Fibroblast of skin of left biceps (primary cell): ENCODE data around the gene ZDHHC14.
"Not testable (repeated sequence)": the region's sequence is repeated elsewhere in the genome, so short reads cannot be mapped to it uniquely, and the experiment has no call there.

Experiments used
- DNase-seq, 2 experiments: peaks; one replicate each; pipeline ENCODE4 v3.0.0-alpha.2; 2013; ENCODE audit warnings: low read depth in 2 of 2

The ZDHHC14 gene

DNA sequence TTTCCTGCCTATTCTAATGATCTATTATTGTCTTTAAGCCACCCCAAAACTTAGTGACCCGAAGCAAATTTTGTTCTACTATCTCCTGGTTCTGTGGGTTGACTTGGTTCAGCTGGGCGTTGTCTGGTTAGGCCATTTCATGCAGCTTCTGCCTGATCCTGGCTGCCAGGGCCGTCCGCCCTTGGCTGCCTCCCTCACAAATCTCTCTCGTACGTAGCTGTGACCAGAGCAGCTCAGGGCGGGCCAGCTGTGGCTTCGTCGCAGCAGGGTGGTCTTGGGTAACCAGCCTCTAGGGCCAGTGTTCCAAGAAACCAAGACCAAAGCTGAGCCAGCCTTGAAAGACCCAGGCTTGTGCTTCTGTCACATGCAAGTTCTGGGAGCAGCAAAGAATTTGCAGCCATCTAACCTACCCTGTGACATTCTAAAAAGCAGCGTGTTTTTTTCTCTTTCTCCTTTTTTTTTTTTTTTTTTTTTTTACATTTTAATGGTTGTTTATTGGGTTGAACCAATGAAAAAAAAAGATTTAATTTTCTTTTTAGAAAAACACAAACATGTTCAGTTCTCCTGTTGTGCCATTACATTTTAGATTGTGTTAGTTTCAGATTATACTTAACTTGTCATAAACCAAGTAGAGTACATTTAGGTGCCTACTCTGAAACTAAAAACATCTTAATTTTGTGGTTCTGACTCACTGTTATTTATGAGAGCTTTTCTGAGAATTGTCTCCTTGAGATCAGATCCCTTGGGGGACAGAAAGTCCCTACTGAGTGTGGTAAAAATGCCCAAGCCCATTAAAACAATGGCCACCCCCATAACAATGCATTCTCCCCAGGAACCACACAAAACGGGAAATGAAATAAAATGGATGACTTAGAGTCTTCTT, 83.9 kb downstream of the ZDHHC14 start:
- DNase-seq, result no peak

DNA sequence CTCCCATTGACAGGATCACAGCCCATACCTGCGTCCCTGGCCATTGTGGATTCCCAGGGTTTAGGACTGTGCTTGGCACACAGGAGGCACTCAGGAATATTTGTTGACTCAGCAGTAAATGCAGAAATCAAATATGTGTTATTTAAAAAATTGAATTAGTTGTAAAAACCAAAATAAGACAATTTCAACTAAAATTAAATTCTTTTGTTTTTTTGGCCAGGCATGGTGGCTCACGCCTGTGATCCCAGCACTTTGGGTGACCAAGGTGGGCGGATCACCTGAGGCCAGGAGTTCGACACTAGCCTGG, 85.3 kb downstream of the ZDHHC14 start:
- no peak for DNase-seq

DNA sequence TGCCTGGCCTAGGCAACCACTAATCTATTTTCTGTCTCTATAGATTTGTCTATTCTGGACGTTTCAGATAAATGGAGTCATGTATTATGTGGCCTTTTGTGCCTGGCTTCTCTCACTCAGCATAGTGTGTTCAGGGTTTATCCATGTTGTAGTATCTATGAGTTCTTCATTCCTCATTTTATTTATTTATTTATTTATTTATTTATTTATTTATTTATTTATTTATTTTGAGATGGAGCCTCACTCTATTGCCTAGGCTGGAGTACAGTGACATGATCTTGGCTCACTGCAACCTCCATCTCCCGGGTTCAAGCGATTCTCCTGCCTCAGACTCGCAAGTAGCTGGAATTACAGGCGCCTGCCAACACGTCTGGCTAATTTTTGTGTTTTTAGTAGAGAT, 86.3 kb downstream of the ZDHHC14 start:
- DNase-seq, result not testable (repeated sequence)

DNA sequence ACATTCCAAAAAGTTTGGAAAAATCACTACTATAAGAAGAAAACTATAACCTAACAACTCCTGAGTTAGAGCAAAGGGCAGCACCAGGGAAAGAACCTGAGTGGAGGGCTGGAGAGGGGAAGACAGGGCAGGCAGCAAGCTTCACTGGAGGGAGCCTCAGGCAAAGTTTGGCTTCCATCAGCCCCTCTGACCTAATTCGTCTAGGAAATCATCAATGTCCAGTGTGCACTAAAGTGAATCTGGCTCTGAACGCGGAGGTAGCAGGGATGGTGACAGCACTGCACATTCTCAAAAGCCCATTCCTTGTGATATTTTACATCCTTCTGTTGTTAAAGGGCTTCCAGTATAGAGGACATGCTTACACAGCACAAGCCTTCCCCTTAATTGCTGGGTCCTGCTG, 87.1 kb downstream of the ZDHHC14 start:
- no peak for DNase-seq

DNA sequence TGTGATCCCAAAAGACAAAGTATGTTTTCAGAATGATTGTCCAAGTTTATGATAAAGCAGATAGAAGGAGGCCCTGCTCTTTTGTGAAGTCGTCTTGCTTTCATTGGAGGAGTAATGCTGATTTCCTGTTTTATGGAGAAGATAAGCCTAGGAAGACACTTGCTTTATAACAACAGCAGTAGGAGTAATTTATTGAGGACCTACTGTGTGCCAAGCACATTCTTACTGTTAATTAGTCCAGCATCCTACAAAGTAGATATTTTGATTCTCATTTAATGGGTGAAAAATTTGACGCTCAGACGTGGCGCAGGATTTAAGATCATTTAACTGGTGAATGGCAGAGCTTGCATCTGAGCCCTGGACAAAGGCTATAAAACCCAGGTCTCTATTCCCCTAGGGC, 87.6 kb downstream of the ZDHHC14 start:
- no peak for DNase-seq

DNA sequence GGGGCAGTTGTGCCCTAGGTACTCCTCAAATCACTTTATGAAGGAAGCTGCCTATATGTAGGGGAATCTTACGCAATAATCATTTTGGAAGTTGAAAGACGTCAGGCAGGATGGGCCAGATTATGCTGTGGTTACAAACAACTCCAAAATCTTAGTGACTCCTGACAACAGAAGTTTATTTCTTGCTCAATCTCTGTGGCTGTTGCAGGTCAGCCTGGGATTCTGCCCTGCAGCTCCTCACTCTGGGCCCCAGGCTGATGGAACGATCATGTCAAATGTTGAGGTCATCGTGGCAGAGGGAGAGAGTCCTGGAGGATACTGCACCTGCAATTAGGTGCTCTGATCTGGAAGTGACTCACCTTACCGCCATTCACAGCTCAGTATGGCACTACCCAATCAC, 88.4 kb downstream of the ZDHHC14 start:
- no peak for DNase-seq

DNA sequence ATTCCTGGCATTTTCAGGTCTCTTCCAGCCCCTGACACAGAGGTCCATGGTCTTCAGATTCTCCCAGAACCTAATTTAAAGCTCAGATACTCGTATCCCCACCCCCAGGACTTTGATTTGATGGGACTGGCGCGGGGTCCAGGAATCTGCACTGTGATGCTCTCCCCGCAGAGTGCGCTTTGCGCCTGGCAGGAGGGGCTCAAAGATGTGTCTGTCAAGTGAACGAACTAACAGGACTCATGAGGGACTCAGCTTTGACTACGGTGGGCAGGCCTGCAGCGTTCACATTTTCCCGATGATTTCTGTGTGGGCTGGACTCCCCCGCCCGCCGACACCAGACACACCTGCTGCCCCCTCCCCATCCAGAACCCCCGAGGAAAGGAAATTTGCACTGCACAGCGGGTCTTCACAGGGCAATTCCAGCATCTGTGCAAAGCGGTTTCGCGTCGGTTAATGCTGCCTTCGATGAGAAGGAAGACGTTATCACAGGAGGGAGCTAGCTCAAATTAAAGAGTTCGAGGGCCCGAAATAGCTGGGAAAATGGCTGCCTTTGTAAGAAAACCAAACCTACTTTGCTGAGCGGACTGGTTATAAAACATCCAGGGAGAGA, 90.2 kb downstream of the ZDHHC14 start:
- no peak for DNase-seq

DNA sequence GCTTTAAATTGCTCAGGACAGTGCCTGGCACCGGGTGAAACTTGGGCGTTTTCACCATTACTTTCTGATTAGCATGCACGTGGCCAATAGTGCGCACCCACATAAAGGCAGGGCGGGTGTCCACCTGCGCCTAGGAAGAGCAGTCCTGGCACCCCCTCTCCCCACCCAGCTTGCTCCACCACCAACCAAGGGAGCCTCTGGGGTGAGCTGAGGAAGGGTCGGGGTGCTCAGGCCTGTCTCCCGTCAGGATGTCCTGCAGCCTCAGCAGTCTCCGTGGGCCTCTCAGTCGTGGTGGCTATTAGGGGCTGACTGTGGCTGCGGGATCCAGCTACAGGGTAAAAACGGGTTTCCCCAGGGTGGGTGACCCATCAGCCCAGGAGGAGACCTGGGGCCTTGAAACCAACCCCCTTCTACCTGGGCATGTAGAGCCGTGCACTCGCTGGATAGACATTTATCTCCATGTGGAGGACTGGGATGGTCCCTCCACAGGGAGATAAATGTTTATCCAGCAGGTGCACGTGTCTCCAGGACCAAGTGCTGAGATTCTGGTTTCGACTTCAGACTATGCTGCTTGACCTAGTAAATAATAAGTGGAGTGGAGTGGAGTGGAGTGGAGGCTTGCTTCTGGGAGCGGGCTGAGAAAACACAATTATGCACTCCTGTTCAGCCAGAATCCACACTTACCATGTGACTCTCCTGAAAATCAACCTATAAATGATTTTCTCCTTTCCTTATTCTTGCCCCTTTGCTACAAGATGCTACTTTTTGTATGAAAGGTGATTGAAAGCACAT, 91.1 kb downstream of the ZDHHC14 start:
- no peak for DNase-seq

DNA sequence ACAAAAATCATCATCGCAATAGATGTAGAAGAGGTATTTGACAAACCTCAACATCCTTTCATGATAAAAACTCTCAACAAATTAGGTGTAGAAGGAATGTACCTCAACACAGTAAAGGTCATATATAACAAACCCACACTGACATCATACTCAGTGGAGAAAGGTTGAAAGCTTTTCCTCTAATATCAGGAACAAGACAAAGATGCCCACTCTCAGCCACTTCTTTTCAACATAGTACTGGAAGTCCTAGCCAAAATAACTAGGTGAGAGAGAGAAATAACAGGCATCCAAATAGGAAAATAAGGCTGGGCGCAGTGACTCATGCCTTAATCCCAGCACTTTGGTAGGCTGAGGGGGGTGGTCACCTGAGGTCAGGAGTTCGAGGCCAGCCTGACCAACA, 95.8 kb downstream of the ZDHHC14 start:
- no peak for DNase-seq

DNA sequence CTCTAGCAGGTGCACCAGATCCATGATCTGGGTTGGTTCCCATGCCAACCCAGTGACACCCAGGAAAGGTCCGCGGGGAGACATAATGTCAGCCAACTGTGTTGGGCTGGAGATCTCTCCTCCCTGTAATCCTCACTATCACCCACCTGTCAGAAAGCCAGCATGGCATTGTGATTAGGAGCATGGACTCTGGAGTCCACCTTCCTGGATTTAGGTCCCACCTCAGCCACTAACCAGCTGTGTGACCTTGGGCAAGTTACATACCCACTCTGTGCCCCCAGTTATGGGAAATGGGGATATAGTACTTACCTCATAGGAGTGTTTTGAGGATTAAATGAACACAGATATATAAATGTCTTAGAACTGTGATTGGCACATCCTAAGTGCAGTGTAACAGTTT, 97.9 kb downstream of the ZDHHC14 start:
- DNase-seq, result no peak

DNA sequence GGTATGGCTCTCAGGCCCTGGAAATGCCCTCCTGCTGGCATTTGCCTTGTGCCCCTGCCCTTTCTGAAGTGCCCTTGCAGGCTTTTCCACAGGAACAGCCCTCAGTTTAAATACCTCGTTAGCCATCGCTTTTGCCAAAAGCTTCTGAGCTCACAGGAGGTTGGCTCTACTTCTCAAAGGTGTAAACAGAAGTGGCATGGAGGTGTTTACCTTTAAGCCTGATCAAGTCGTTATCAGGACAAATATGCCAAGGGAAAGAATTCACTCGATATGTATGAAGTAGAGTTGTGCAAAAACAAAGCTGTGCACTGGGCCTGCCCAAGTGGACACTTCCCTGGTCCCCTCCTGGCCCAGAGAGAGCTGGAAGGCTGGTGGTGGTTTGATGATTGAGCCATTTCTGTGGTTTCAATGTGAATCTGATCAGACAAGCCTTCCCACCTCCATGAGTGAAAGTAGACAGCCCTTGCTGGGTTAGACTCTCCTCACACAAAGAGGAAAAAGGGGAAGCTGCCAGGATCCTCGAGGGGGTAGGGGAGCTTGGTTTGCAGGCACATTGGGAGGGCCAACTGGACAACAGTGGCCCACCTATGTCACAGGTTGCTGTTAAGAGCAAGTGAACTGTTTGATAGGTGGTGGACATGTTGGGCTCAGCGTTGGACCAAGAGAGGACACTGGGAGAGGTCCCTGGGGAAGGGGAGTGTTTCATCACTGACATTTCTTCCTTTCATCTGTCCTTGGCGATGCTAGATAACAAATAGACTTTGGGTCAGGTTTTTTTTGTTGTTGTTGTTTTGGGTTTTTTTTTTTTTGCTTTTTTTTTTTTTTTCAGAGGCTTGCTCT, 98.7 kb downstream of the ZDHHC14 start:
- DNase-seq, result no peak

DNA sequence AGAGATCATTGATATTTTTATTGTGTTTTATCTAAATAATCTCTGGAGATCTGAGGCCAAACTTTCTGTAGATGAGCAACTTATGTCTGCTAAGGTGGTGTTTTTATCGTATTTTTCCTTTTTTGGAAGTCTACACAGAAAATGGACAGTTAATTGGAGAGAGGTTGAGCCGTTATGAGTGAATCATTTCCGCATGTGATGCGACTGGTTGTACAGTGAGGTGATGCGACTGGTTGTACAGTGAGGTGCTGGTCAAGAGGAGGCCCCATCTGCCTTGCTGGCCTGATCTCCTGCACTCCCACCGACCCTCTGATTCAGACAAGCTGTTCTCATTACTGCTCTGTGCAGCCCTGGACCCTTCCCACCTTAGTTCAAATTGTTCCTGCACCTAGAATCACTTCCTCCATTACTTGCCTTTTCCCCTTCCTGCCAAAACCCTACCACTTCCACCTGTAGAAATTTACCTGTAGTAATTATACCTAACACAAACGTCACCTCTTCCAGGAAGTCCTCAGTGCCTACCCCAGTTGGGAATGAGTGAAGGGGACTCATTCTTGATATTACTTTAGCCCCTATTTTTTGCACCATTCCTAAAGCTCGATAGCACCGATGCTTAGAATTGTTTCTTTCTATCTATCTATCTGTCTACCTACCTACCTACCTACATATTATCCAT, 100.3 kb downstream of the ZDHHC14 start:
- DNase-seq, result no peak

DNA sequence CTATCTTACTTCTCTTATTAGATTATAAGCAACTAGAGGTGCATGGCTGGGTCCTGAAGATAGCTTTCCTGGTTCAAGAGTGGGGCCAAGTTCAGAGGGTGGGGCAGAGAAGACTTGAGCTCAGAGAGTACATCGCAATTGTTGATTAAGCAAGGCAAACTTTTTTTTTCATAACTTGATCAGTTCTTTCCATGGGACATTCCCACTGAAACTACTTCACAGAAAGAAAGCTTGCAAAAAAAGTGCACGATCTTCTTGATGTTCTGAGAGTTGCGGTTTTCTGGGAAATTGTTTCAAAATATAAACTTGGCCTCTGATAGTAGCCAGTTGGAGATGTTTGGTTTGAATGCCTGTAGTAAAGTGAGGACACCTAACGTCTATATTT, 100.9 kb downstream of the ZDHHC14 start:
- DNase-seq, result no peak

DNA sequence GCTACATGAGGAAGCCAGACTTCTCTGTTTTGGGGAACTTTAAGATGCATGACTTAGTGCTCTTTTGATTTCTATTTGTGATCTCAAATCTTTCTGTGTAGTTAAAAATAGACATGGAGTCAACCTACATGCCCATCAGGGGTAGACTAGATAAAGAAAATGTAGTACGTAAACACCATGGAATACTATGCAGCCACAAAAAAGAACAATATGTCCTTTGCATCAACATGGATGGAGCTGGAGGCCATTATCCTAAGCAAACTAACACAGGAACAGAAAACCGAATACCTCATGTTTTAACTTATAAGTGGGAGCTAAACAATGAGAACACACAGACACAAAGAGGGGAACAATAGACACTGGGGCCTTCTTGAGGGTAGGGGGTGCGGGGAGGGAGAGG, 102.8 kb downstream of the ZDHHC14 start:
- DNase-seq, result no peak

DNA sequence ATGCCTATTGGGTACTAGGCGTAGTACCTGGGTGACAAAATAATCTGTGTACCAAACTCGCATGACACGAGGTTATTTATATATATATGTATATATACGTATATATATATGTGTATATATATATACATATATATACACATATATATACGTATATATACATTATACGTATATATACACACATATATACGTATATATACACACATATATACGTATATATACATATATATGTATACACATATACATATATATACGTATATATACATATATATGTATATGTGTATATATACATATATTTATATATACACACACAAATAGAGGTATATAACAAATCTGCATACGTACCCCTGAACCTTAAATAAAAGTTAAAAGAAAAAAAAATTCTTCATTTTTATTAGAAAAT, 103.2 kb downstream of the ZDHHC14 start:
- DNase-seq, result no peak

DNA sequence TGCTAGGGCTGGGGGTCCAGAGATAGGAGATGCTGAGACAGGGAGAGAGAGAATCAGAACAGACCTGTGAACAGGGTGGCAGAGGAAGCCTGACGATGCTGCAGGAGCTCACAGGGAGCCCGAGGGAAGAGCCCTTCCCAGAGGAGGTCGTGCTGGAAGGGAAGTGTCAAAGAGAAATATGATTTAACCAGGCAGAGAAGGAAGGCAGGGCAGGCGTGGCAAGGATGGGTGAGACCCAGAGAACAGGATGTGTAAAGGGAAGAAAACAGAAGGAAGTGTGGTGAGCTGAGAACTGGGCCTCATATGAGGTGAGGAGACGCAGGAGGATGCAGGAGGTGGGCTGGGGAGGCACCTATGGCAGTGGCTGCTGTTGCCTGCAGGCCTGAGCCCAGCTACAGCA, 105.6 kb downstream of the ZDHHC14 start:
- DNase-seq, result no peak

DNA sequence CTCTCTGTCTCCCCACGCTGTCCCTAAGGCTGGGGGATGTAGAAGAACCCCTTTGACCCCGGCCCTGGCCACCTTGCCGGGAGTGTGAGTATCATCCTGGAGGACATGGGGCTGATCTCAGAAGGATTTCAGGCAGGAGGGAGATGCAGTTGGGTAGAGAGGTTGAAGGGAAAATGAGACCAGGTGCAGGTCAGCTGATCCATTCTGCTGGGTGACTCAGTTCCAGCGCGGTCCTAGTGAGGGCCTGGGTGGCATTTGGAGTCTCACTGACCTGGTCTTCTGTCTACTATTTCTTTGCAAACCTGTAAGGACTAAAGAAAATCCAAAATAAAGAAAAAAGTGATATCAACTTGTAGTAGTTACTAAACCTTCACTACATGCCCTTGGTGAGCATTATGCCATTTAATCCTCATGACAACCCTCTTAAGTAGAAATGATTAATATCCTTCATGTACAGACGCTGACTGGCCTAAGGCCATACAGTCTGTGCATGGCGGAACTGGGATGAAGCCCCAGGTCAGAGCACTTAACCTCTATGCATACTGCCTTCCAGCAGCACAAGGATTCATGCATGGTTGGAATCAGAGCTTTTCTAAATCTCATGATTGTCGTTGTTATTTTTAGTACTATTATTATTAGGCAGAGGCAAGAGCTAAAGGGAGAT, 106.3 kb downstream of the ZDHHC14 start:
- no peak for DNase-seq

DNA sequence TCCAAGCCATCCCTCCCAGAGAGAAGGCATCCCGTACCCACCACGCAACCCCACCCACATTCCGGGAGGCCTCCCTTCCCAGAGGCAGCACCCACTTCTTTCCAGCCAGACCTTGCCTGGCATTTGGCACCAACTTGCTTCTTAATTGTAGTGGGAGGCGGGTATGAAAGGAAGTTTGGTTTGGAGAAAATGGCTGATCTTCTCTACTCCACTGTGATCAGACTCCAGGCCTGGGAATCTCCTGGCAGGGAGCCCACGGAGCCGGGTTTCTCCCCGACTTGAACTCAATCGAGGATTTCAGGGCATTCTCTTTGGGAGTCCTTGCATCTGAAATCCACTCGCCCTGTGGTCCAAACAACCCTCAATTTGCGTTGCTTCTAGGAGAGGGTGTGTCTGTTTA, 107.1 kb downstream of the ZDHHC14 start:
- DNase-seq, result no peak

DNA sequence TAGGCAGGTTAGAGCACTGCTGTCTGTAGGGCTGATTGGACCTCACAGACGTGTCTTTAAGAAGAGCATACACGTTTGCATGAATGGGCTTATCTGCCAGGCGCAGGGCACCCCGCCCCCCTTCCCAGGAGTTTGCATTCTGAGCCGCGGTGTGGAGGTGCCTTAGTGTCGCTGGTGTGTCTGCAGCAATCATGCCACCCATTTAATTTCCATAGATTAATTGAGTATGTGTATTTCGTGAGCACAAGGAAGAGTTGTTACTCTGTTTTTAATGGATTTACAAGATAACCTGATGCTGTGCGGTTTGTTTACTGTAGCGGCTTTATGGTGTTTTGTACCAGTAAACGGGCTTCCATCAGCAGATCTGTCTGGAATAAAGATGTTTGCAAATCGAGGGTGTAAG, 107.7 kb downstream of the ZDHHC14 start:
- no peak for DNase-seq

DNA sequence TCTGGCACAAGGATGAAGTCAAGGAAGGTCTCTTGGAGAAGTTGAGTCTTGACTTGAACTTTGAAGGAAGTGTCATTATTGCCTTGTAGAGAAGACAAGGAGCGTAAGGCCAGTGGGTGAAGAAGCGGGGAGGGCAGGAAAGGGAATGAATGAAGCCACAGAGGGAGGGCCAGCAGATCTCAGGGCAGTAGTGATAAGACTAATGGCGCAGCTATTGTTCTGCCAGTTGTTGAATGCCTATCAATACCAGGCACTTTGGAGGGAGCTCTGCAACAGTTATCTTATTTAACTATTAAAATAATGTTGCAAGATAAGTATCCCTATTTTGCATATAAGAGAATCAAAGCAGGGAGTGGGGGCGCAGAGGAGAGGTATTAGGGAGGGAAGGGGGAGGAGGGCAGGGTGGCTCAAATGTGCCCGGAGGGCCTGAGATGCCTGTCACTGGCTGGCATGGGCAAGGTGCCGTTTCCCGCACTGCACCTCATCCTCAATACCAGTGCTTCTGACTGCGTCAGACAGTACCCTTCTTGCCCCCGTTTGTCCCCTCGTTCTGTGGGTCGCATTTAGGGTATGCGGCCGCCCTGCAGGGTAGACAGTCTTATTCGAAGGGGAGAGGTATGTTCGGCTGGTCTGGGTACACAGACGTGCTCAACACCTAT, 109.8 kb downstream of the ZDHHC14 start:
- no peak for DNase-seq
